ENCODE measurements around the gene SORCS2.

SORCS2 gene

DNA sequence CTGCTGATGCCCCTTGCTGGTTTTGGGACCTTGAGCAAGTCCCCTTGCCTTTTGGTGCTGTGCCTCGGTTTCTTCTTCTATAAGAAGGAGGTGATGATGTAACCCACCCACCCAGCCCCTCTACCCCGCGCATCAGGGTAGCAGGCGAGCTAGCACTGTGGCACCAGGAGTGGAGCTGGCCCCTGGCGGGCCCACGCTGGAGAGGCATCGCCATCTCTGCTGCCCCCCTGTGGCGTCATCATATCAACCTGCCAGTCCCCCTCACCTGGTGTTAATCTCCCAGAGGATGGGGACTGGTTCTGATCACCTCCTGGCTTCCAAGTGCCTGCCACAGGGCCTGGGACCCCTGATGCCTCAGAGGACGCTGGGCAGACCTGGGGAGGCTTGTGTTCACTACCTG, 6.3 kb upstream of the SORCS2 start:
- Histone ChIP-seq H3K27ac (ENCODE audit: low read depth, low read length) (no peak overlapping the region), H3K9me3 (ENCODE audit: insufficient read depth, low read depth, low read length) (peaks cover 1% of the 10 kb centered on the region), H3K9ac (ENCODE audit: low read length) (no peak overlapping the region), H3K79me2 (ENCODE audit: control insufficient read depth, insufficient read depth, low read length, poor library complexity) (no peaks in the 10 kb centered on the region), H3K4me1 (ENCODE audit: control insufficient read depth in 1 of 2, insufficient read depth in 2 of 2, low read length in 2 of 2) (no peaks in the 10 kb centered on the region), H3K14ac (ENCODE audit: low read length) (no peak overlapping the region), H4K12ac (ENCODE audit: low read depth, low read length) (no peak overlapping the region), H4K91ac (ENCODE audit: low read depth, low read length) (no peak overlapping the region), H3K36me3 (ENCODE audit: control insufficient read depth in 1 of 2, insufficient read depth in 2 of 2, low read length in 2 of 2) (no peaks in the 10 kb centered on the region), H2BK120ac (ENCODE audit: insufficient read depth, low read length, poor library complexity) (no peak overlapping the region), H2BK5ac (ENCODE audit: low read depth, low read length, poor library complexity) (no peak overlapping the region), H3K27me3 (ENCODE audit: insufficient read depth, low read length) (no peaks in the 10 kb centered on the region), H4K8ac (ENCODE audit: low read depth, low read length) (no peak overlapping the region), H3K4me3 (ENCODE audit: low read depth, low read length) (no peak overlapping the region), H2AFZ (ENCODE audit: insufficient read depth, low read length, poor library complexity) (no peak overlapping the region), H3K4ac (ENCODE audit: low read depth, low read length) (no peak overlapping the region), H2AK5ac (ENCODE audit: low read length) (no peak overlapping the region), H3K4me2 (ENCODE audit: low read length) (no peak overlapping the region), H3K23ac (ENCODE audit: low read length) (no peak overlapping the region), H3K79me1 (ENCODE audit: low read length) (no peaks in the 10 kb centered on the region), H2BK12ac (ENCODE audit: low read length) (no peak overlapping the region), H3K18ac (ENCODE audit: low read length) (no peak overlapping the region)
- no CpG with 5 or more reads among the region's 9 CpGs for WGBS (ENCODE audit: extremely low coverage, insufficient coverage, insufficient read length)
- DNase-seq = no peak

DNA sequence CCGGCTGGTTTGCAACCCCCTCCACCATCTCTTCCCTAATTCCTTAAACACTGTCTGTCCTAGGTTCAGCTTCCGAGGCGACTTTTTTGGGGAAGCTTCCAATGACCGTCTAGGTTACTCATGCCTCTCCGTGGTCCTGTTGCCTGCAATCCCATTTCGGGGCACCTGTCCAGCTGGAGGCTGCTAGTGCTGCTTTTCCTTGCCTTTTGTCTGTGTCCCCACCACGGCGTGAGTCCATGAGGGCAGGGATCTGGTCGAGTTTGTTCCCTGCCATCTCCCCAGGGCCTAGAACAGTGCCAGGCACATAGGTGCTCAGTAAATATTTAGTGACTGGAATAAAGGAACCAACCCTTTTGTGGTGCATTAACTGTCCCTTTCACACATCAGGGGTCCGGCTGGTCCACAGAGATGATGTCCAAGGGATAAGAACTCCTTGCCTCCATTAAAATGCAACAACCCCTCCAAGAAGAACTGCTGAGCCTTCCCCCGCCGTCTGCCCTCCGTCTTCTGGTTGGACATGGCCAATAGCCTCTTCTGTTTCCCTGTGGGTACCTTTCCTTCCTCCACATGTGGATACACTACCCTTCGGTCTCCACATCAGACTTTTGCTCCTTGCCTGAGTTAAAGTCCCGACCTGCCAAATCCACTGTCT, 5.7 kb upstream of the SORCS2 start:
- Histone ChIP-seq H3K18ac (ENCODE audit: low read length) (no peak overlapping the region), H3K4me1 (ENCODE audit: control insufficient read depth in 1 of 2, insufficient read depth in 2 of 2, low read length in 2 of 2) (no peaks in the 10 kb centered on the region), H3K4me3 (ENCODE audit: low read depth, low read length) (no peak overlapping the region), H3K4ac (ENCODE audit: low read depth, low read length) (no peak overlapping the region), H3K79me1 (ENCODE audit: low read length) (no peaks in the 10 kb centered on the region), H3K27ac (ENCODE audit: low read depth, low read length) (no peak overlapping the region), H3K9me3 (ENCODE audit: insufficient read depth, low read depth, low read length) (peaks cover 1% of the 10 kb centered on the region), H3K14ac (ENCODE audit: low read length) (no peak overlapping the region), H4K8ac (ENCODE audit: low read depth, low read length) (no peak overlapping the region), H4K12ac (ENCODE audit: low read depth, low read length) (no peak overlapping the region), H2BK120ac (ENCODE audit: insufficient read depth, low read length, poor library complexity) (no peak overlapping the region), H3K4me2 (ENCODE audit: low read length) (no peak overlapping the region), H3K23ac (ENCODE audit: low read length) (no peak overlapping the region), H3K27me3 (ENCODE audit: insufficient read depth, low read length) (no peaks in the 10 kb centered on the region), H3K79me2 (ENCODE audit: control insufficient read depth, insufficient read depth, low read length, poor library complexity) (no peaks in the 10 kb centered on the region), H2BK5ac (ENCODE audit: low read depth, low read length, poor library complexity) (no peak overlapping the region), H2AK5ac (ENCODE audit: low read length) (no peak overlapping the region), H3K9ac (ENCODE audit: low read length) (no peak overlapping the region), H2BK12ac (ENCODE audit: low read length) (no peak overlapping the region), H3K36me3 (ENCODE audit: control insufficient read depth in 1 of 2, insufficient read depth in 2 of 2, low read length in 2 of 2) (no peaks in the 10 kb centered on the region), H4K91ac (ENCODE audit: low read depth, low read length) (no peak overlapping the region), H2AFZ (ENCODE audit: insufficient read depth, low read length, poor library complexity) (no peak overlapping the region)
- no peak for DNase-seq
- no CpG with 5 or more reads among the region's 15 CpGs for WGBS (ENCODE audit: extremely low coverage, insufficient coverage, insufficient read length)

DNA sequence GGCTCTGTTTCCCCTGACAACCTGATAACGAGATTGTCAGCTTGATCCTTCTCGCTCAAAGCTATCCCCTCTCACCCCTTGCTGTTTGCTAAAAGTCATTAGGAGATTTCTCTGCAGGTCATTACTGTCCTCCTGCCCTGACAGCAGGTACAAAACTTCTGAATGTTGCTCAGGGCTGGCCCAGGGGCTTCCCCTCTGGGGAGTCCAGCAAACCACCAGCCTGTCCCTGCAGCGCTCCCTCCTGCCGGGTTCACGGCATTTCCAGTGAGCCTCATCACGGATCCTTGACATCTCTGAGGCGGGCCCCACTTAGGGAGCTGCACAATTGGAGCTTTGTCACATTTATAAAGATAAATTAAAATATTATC, 5.2 kb upstream of the SORCS2 start:
- Histone ChIP-seq H3K9me3 (ENCODE audit: insufficient read depth, low read depth, low read length) (peaks cover 1% of the 10 kb centered on the region), H3K27ac (ENCODE audit: low read depth, low read length) (no peak overlapping the region), H3K36me3 (ENCODE audit: control insufficient read depth in 1 of 2, insufficient read depth in 2 of 2, low read length in 2 of 2) (no peaks in the 10 kb centered on the region), H3K18ac (ENCODE audit: low read length) (no peak overlapping the region), H3K4me3 (ENCODE audit: low read depth, low read length) (no peak overlapping the region), H3K4ac (ENCODE audit: low read depth, low read length) (no peak overlapping the region), H3K79me2 (ENCODE audit: control insufficient read depth, insufficient read depth, low read length, poor library complexity) (no peaks in the 10 kb centered on the region), H2BK12ac (ENCODE audit: low read length) (no peak overlapping the region), H4K91ac (ENCODE audit: low read depth, low read length) (no peak overlapping the region), H4K12ac (ENCODE audit: low read depth, low read length) (no peak overlapping the region), H3K9ac (ENCODE audit: low read length) (no peak overlapping the region), H3K14ac (ENCODE audit: low read length) (no peak overlapping the region), H4K8ac (ENCODE audit: low read depth, low read length) (no peak overlapping the region), H3K4me2 (ENCODE audit: low read length) (no peak overlapping the region), H3K23ac (ENCODE audit: low read length) (no peak overlapping the region), H2BK5ac (ENCODE audit: low read depth, low read length, poor library complexity) (no peak overlapping the region), H3K27me3 (ENCODE audit: insufficient read depth, low read length) (no peaks in the 10 kb centered on the region), H3K79me1 (ENCODE audit: low read length) (no peaks in the 10 kb centered on the region), H2BK120ac (ENCODE audit: insufficient read depth, low read length, poor library complexity) (no peak overlapping the region), H2AFZ (ENCODE audit: insufficient read depth, low read length, poor library complexity) (no peak overlapping the region), H2AK5ac (ENCODE audit: low read length) (no peak overlapping the region), H3K4me1 (ENCODE audit: control insufficient read depth in 1 of 2, insufficient read depth in 2 of 2, low read length in 2 of 2) (no peaks in the 10 kb centered on the region)
- WGBS (ENCODE audit: extremely low coverage, insufficient coverage, insufficient read length) = no CpG with 5 or more reads among the region's 7 CpGs
- DNase-seq = no peak

DNA sequence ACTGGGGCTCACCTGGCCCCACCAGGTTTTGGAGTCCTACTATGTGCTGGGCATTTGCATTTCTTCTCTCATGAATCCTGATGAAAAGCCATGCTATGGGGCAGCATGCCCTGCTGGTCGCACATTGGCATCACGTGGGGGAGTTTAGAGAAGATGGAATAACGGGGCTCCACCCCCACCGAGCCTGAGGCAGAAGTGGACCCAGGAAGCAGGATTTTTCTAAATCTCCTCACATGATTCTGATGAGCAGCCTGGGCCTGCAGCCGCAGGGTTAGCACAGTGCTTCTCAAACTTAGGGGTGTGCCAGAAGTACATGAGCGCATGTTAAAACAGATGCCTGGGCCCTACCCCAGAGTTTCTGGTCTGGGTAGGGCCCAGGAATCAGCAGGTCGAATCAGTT, 4.6 kb upstream of the SORCS2 start:
- H3K14ac ChIP-seq (ENCODE audit: low read length) = no peak overlapping the region
- no peaks in the 10 kb centered on the region for H3K79me1 ChIP-seq (ENCODE audit: low read length)
- H3K4me1 ChIP-seq (ENCODE audit: control insufficient read depth in 1 of 2, insufficient read depth in 2 of 2, low read length in 2 of 2) = peaks cover 0 to under 1% of the 10 kb centered on the region in 2 experiments
- H2BK120ac ChIP-seq (ENCODE audit: insufficient read depth, low read length, poor library complexity) = no peak overlapping the region
- H2BK5ac ChIP-seq (ENCODE audit: low read depth, low read length, poor library complexity) = no peak overlapping the region
- H4K12ac ChIP-seq (ENCODE audit: low read depth, low read length) = no peak overlapping the region
- no peak overlapping the region for H3K18ac ChIP-seq (ENCODE audit: low read length)
- H3K9me3 ChIP-seq (ENCODE audit: insufficient read depth, low read depth, low read length) = peaks cover 1% of the 10 kb centered on the region
- H3K79me2 ChIP-seq (ENCODE audit: control insufficient read depth, insufficient read depth, low read length, poor library complexity) = no peaks in the 10 kb centered on the region
- H3K27me3 ChIP-seq (ENCODE audit: insufficient read depth, low read length) = peaks cover 1% of the 10 kb centered on the region
- H3K27ac ChIP-seq (ENCODE audit: low read depth, low read length) = no peak overlapping the region
- no peak overlapping the region for H3K4me3 ChIP-seq (ENCODE audit: low read depth, low read length)
- H2AFZ ChIP-seq (ENCODE audit: insufficient read depth, low read length, poor library complexity) = no peak overlapping the region
- no peak overlapping the region for H2BK12ac ChIP-seq (ENCODE audit: low read length)
- no peak overlapping the region for H4K8ac ChIP-seq (ENCODE audit: low read depth, low read length)
- no peak overlapping the region for H3K23ac ChIP-seq (ENCODE audit: low read length)
- no peak overlapping the region for H2AK5ac ChIP-seq (ENCODE audit: low read length)
- H3K4ac ChIP-seq (ENCODE audit: low read depth, low read length) = no peak overlapping the region
- H4K91ac ChIP-seq (ENCODE audit: low read depth, low read length) = no peak overlapping the region
- H3K36me3 ChIP-seq (ENCODE audit: control insufficient read depth in 1 of 2, insufficient read depth in 2 of 2, low read length in 2 of 2) = no peaks in the 10 kb centered on the region
- no peak overlapping the region for H3K4me2 ChIP-seq (ENCODE audit: low read length)
- H3K9ac ChIP-seq (ENCODE audit: low read length) = no peak overlapping the region
- no peak for DNase-seq
- WGBS (ENCODE audit: extremely low coverage, insufficient coverage, insufficient read length) = no CpG with 5 or more reads among the region's 7 CpGs

Measured in trophoblast cell (in vitro differentiated cells and primary cell).